ENCODE measurements around the gene STK40.

Gene STK40

GRCh38 chr1:36372617-36373016 lies 13.1 kb downstream of the STK40 start:
- DNase-seq (ENCODE audit: low read depth), result no peak

GRCh38 chr1:36369061-36369861 lies 16.5 kb downstream of the STK40 start:
- no peak for DNase-seq (ENCODE audit: low read depth)

GRCh38 chr1:36367798-36368197 lies 17.9 kb downstream of the STK40 start:
- DNase-seq (ENCODE audit: low read depth), result no peak

GRCh38 chr1:36367066-36367465 lies 18.7 kb downstream of the STK40 start:
- no peak for DNase-seq (ENCODE audit: low read depth)

GRCh38 chr1:36366091-36366661 lies 19.5 kb downstream of the STK40 start:
- no peak for DNase-seq (ENCODE audit: low read depth)

- peak; percentile 79 for DNase-seq (ENCODE audit: low read depth)
Measured at GRCh38 chr1:36365381-36365780, 20.3 kb downstream of the STK40 start.

- DNase-seq (ENCODE audit: low read depth), result no peak
Measured at GRCh38 chr1:36359911-36360550, 25.7 kb downstream of the STK40 start.

- DNase-seq (ENCODE audit: low read depth), result no peak
Measured at GRCh38 chr1:36359383-36359782, 26.3 kb downstream of the STK40 start.

- no peak for DNase-seq (ENCODE audit: low read depth)
Measured at GRCh38 chr1:36358514-36359084, 27.1 kb downstream of the STK40 start.

- DNase-seq (ENCODE audit: low read depth), result no peak
Measured at GRCh38 chr1:36355811-36356210, 29.9 kb downstream of the STK40 start.

- no peak for DNase-seq (ENCODE audit: low read depth)
Measured at GRCh38 chr1:36354486-36354885, 31.2 kb downstream of the STK40 start.

- DNase-seq (ENCODE audit: low read depth), result no peak
Measured at GRCh38 chr1:36352910-36353878, 32.5 kb downstream of the STK40 start.

- no peak for DNase-seq (ENCODE audit: low read depth)
Measured at GRCh38 chr1:36352125-36352909, 33.4 kb downstream of the STK40 start.

GRCh38 chr1:36351227-36351977 lies 34.3 kb downstream of the STK40 start:
- peak; percentile 77 for DNase-seq (ENCODE audit: low read depth)

- DNase-seq (ENCODE audit: low read depth), result no peak
Measured at GRCh38 chr1:36350659-36351226, 35.0 kb downstream of the STK40 start.

- DNase-seq (ENCODE audit: low read depth), result no peak
Measured at GRCh38 chr1:36349839-36350238, 35.9 kb downstream of the STK40 start.

- no peak for DNase-seq (ENCODE audit: low read depth)
Measured at GRCh38 chr1:36349241-36349671, 36.5 kb downstream of the STK40 start.

GRCh38 chr1:36346741-36347370 lies 38.9 kb downstream of the STK40 start:
- no peak for DNase-seq (ENCODE audit: low read depth)

- DNase-seq (ENCODE audit: low read depth), result no peak
Measured at GRCh38 chr1:36345353-36345752, 40.4 kb downstream of the STK40 start.

- no peak for DNase-seq (ENCODE audit: low read depth)
Measured at GRCh38 chr1:36344395-36344680, 41.4 kb downstream of the STK40 start.

All from GM04503 (cell line).